Transverse colon (tissue), 4 donors: Measurements from ENCODE around the gene SMAD7. TPM values are rescaled to one million over a fixed set of nuclear protein-coding genes. Genes with fewer than 3 reads are reported as not detected.
A peak's percentile ranks its signal among the peaks of the same experiment; 100 is the strongest.

Experiments
- DNase-seq: peaks from one replicate; pipeline ENCODE4 v3.0.0-alpha.2; 2019
- H3K27ac ChIP-seq, 4 donors: fragments of 200-600 bp; sonication (generic); 2 replicates each; pipeline ENCODE4 v1.5.1; 2016 to 2018; ENCODE audit warnings: inconsistent platforms in 4 of 4
- H3K27me3 ChIP-seq: fragments of 200-600 bp; sonication (generic); 2 replicates; pipeline ENCODE4 v1.5.1; 2017; ENCODE audit warnings: inconsistent platforms
- H3K36me3 ChIP-seq, 4 donors: fragments of 200-600 bp; sonication (generic); 2 replicates each; pipeline ENCODE4 v1.5.1; 2017 to 2019; ENCODE audit warnings: inconsistent platforms in 4 of 4
- H3K4me1 ChIP-seq, 4 donors: fragments of 200-600 bp; sonication (generic); 2 replicates each; pipeline ENCODE4 v1.5.1; 2017 to 2020; ENCODE audit warnings: inconsistent platforms in 4 of 4
- H3K4me3 ChIP-seq, 4 donors: fragments of 200-600 bp; sonication (generic); 1 replicate in 1 of 4; 2 replicates in 3 of 4; pipeline versions ENCODE4 v1.5.1 to v1.6.1; 2017 to 2019; ENCODE audit warnings: inconsistent platforms in 4 of 4
- H3K9me3 ChIP-seq, 2 donors: fragments of 200-600 bp; sonication (generic); 2 replicates each; pipeline ENCODE4 v1.5.1; 2017 to 2019; ENCODE audit warnings: inconsistent platforms in 2 of 2
- EP300 ChIP-seq: sonication (generic); formaldehyde crosslinking; IDR thresholded peaks from one replicate; pipeline ENCODE4 v1.6.1; 2017; ENCODE audit warnings: antibody characterized with exemption, low read depth
- POLR2A ChIP-seq: fragments of 450-650 bp; IDR thresholded peaks from one replicate; pipeline ENCODE4 v1.6.1; 2016; ENCODE audit warnings: antibody characterized with exemption, mild to moderate bottlenecking, moderate library complexity
- POLR2AphosphoS5 ChIP-seq, 3 donors: sonication (generic); formaldehyde crosslinking; IDR thresholded peaks; one replicate each; pipeline ENCODE4 v1.6.1; 2016; ENCODE audit warnings: antibody characterized with exemption in 3 of 3
- WGBS, 2 donors: methylation state at CpG; one replicate each; pipeline ENCODE4 v1.1.5; 2018; ENCODE audit warnings: low coverage in 1 of 2; 5-methylcytosine and 5-hydroxymethylcytosine counted together
- in situ Hi-C, 4 donors: fragments of 200-750 bp; cut with MboI; loops; one replicate each; pipeline versions ENCODE4 v1.15.0 to v1.15.1; 2017; ENCODE audit warnings: low sequenced_read_pairs in 3 of 4, low pct_ligation_motif_present in 1 of 4, low pct_unique_long_range_greater_than_20kb in 1 of 4
- intact Hi-C: fragments of 100-400 bp; cut with DNase I; formaldehyde crosslinking; loops from one replicate; pipeline ENCODE4 v1.15.1; 2023; ENCODE audit warnings: low total_unique reads
- total RNA-seq, 4 donors: library from RNA; depleted of rRNA; stranded (reverse); fragments of >200 nt; gene quantifications; one replicate each; pipeline ENCODE4 v1.1.0, GENCODE V29; 2016
- TF ChIP-seq, protein P1 (sequence below), 5 experiments: fragments of 200-600 bp in 3 of 5; fragments of 450-650 bp in 2 of 5; sonication (generic) in 3 of 5; IDR thresholded peaks; 1 replicate in 2 of 5; 2 replicates in 3 of 5; pipeline ENCODE4 v1.5.1; 2016 to 2017; ENCODE audit warnings: antibody characterized with exemption in 5 of 5, inconsistent platforms in 3 of 5, mild to moderate bottlenecking in 2 of 5, moderate library complexity in 1 of 5

The SMAD7 gene, protein sequence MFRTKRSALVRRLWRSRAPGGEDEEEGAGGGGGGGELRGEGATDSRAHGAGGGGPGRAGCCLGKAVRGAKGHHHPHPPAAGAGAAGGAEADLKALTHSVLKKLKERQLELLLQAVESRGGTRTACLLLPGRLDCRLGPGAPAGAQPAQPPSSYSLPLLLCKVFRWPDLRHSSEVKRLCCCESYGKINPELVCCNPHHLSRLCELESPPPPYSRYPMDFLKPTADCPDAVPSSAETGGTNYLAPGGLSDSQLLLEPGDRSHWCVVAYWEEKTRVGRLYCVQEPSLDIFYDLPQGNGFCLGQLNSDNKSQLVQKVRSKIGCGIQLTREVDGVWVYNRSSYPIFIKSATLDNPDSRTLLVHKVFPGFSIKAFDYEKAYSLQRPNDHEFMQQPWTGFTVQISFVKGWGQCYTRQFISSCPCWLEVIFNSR
- 100 to 1,000 TPM in 1 of 4 donors, 10 to 100 TPM in 3; 76.0 to 199 (median 77.1) TPM for total RNA-seq

DNA sequence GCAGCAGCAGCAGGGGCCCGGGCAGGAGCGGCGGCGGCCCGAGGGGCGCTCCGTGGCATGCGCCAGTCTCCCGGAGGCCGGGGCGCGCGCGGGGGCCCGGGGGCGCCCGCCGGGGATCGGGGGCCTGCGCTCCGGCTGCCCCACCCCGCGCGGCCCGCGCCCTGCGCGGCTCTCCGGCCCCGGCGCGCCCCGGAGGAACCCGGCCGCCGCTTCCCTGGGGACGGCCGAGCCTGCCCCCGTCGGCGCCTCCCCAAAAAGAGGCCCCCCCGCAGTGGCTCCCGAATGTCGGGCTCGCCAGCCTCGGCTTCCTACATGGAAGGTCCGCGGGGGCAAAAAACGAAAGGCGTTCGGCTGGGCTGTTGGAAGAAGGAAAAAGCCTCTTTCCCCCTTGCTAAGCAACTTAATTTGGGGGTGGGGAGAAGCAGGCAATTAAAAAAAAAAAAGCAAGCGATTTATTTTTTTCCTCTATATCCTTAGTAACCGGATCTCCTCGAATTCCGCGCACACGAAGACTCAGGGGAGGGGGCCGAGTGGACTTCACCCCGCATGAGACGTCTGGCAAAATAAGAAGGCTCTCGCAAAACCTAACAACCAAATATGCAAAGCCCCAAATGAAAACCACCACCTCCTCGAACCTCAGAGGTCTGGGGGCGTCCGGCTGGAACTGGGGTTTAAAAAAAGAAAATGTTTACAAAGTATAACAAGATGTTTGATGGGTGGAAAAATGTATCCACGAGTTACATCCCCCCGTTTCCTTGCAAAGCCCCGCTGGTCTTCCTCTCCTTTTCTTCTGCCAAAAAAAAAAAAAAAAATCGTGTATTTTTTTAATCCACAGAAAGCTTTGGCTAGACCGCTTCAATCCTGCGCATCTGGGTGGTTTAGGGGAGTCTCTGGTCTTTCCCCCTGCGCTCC is at the start of gene SMAD7:
TSS of gene SMAD7 (minus strand) at position 430 of the 912 bp plus-strand sequence. CDS start 541 bp downstream, outside the sequence.
- 1% methylated on average over 18 to 68 of the region's 71 CpGs for WGBS, 2 donors
- Histone ChIP-seq H3K4me1 (peaks cover 19 to 46% (median 41%) of the 10 kb centered on the region in 4 donors), H3K9me3 (no peaks in the 10 kb centered on the region), H3K4me3 (peak within 1 kb of the TSS; percentile 71 to 92 (median 78)), H3K36me3 (no peaks in the 10 kb centered on the region), H3K27me3 (no peaks in the 10 kb centered on the region), H3K27ac (peak within 1 kb of the TSS; percentile 98 to 100 (median 98))
- TF ChIP-seq POLR2AphosphoS5 (IDR thresholded peaks at IDR 0.05) = no peak
- TF ChIP-seq POLR2A = no peak
- TF ChIP-seq, protein P1, sequence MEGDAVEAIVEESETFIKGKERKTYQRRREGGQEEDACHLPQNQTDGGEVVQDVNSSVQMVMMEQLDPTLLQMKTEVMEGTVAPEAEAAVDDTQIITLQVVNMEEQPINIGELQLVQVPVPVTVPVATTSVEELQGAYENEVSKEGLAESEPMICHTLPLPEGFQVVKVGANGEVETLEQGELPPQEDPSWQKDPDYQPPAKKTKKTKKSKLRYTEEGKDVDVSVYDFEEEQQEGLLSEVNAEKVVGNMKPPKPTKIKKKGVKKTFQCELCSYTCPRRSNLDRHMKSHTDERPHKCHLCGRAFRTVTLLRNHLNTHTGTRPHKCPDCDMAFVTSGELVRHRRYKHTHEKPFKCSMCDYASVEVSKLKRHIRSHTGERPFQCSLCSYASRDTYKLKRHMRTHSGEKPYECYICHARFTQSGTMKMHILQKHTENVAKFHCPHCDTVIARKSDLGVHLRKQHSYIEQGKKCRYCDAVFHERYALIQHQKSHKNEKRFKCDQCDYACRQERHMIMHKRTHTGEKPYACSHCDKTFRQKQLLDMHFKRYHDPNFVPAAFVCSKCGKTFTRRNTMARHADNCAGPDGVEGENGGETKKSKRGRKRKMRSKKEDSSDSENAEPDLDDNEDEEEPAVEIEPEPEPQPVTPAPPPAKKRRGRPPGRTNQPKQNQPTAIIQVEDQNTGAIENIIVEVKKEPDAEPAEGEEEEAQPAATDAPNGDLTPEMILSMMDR (IDR thresholded peaks at IDR 0.05) = no peak
- TF ChIP-seq EP300 = no peak
- intact Hi-C loops (no loop called here), in situ Hi-C loops (loop anchor here in 1 of 4 donors (25.0 kb wide), 1 partner anchor 163 kb away; no protein-coding TSS in a partner anchor)
- DNase-seq = peak; percentile 50

GRCh38 chr18:48999569-48999968 is 48.8 kb upstream of the SMAD7 start:
- Histone ChIP-seq H3K27me3 (no peaks in the 10 kb centered on the region), H3K9me3 (no peaks in the 10 kb centered on the region), H3K36me3 (no peaks in the 10 kb centered on the region), H3K4me3 (no peak overlapping the region), H3K4me1 (peaks cover 4 to 20% (median 14%) of the 10 kb centered on the region in 4 donors), H3K27ac (no peak overlapping the region)
- DNase-seq = no peak
- 91 to 100% methylated on average over 1 to 11 of the region's 11 CpGs for WGBS, 2 donors
- intact Hi-C loops (no loop called here), in situ Hi-C loops (no loop called here)
- TF ChIP-seq POLR2A (no peak), EP300 (no peak), POLR2AphosphoS5 (IDR thresholded peaks at IDR 0.05) (no peak)
- TF ChIP-seq, protein P1 (IDR thresholded peaks at IDR 0.05) = no peak

DNA sequence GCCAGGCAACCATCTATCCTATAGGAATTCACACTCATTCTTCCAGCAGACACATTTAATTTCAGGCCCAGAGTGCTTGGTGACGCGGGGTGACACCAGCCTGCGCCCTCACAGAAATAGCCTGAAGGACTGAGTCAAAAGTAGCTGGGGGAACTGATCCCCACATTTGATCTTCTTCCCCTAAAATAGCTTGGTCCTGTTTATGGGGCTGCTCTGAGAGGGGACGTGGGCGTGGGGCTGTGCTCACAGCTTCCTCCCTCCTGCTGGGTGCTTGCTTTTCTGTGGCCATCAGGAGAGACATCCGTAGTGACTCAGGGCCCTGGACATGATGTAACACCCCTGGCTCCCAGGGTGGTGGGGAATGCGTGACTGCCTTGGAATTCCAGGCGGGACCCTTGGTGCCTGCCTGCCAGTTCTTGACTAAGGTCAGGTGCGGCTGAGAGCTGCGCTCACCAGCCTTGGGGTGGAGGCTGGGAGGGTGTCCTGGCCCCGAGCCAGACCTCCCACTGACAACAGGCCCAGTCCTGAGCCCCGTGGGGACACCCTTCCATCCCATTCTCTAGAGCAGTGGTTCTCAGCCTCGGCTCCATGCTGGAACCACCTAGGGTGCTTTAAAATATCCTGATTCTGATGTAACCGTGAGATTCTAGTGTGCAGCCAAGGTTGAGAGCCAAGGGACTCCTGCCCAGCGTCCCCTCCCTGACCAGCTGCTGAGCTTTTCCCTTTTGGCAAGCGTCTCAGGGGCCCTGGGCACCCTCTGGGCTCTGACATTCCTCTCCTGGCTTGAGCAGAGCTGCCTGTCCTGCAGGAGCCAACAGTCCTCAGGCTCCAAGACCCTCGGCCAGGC is 47.4 kb upstream of the SMAD7 start:
- intact Hi-C loops = no loop called here
- Histone ChIP-seq H3K9me3 (no peaks in the 10 kb centered on the region), H3K4me1 (peaks cover 4 to 33% (median 20%) of the 10 kb centered on the region in 4 donors), H3K27ac (peak overlapping the region in 2 of 4 donors; percentile 44 to 53), H3K36me3 (no peaks in the 10 kb centered on the region), H3K27me3 (no peaks in the 10 kb centered on the region), H3K4me3 (no peak overlapping the region)
- DNase-seq = no peak
- in situ Hi-C loops = no loop called here
- WGBS, 2 donors = 67% methylated on average over 17 of the region's 17 CpGs; no CpG with 5 or more reads in 1 of the 2 donors
- TF ChIP-seq, protein P1 (IDR thresholded peaks at IDR 0.05) = no peak
- peak in 1 of 3 donors; percentile 47 for TF ChIP-seq POLR2AphosphoS5 (IDR thresholded peaks at IDR 0.05)
